ENCODE data around the gene ZNF76.

The ZNF76 gene

DNA sequence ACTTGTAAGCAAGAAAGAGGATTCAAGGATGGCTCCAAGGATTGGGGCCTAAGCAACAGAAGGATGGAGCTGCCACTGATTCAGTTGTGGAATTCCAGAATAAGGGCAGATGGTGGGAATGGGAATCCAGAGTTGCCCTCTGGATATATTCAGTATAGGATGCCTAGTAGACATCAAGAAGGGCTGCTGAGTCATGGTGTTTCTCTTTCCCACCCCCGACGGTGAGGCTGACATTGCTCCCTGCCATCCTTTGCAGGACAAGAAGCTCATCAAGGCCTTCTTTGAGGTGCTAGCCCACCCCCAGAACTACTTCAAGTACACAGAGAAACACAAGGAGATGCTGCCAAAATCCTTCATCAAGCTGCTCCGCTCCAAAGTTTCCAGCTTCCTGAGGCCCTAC lies 11.2 kb upstream of the ZNF76 start:
- no peak overlapping the region for H3K27ac Mint-ChIP-seq
- no peak overlapping the region for H3K4me3 Mint-ChIP-seq
- H3K36me3 Mint-ChIP-seq, result peaks cover 7% of the 10 kb centered on the region
- H3K27me3 Mint-ChIP-seq, result no peaks in the 10 kb centered on the region
- H3K9me3 Mint-ChIP-seq, result no peaks in the 10 kb centered on the region
- H3K4me1 Mint-ChIP-seq, result peaks cover 12% of the 10 kb centered on the region

DNA sequence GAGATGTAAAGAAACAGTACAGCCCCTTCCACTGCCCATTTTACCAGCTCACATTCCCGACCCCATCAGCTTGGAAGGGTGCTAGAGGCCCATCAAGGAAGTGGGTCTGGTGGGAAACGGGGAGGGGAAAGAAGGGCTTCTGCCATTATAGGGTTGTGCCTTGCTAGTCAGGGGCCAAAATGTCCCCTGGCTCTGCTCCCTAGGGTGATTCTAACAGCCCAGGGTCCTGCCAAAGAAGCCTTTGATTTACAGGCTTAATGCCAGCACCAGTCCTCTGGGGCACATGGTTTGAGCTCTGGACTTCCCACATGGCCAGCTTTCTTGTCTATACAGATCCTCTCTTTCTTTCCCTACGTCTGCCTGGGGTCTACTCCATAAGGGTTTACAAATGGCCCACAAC lies 10.6 kb upstream of the ZNF76 start:
- Mint-ChIP-seq H3K4me3 (no peak overlapping the region), H3K27me3 (no peaks in the 10 kb centered on the region), H3K36me3 (peaks cover 7% of the 10 kb centered on the region), H3K9me3 (no peaks in the 10 kb centered on the region), H3K27ac (no peak overlapping the region), H3K4me1 (peaks cover 12% of the 10 kb centered on the region)

DNA sequence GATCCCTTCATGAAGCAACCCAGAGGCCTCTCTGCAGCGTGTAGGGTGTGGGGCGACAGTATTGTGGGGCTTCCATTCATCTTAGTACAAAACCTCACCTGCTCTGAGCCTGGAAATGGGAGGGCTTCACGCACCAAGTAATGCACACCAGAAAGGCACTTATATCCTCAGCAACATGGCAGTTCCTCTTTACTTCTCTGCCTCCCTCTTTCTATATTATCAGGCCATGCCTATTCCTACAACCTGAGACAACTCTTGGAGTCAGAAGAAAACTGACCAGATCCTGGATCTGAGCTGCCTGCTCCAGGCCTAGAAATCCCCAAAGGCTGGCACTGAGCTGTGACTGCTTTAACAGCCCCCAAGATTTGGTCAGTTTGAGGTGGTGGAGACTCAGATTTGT lies 7.6 kb upstream of the ZNF76 start:
- H3K27ac Mint-ChIP-seq, result no peak overlapping the region
- H3K4me3 Mint-ChIP-seq, result no peak overlapping the region
- H3K27me3 Mint-ChIP-seq, result no peaks in the 10 kb centered on the region
- no peaks in the 10 kb centered on the region for H3K36me3 Mint-ChIP-seq
- no peaks in the 10 kb centered on the region for H3K9me3 Mint-ChIP-seq
- peaks cover 12% of the 10 kb centered on the region for H3K4me1 Mint-ChIP-seq

DNA sequence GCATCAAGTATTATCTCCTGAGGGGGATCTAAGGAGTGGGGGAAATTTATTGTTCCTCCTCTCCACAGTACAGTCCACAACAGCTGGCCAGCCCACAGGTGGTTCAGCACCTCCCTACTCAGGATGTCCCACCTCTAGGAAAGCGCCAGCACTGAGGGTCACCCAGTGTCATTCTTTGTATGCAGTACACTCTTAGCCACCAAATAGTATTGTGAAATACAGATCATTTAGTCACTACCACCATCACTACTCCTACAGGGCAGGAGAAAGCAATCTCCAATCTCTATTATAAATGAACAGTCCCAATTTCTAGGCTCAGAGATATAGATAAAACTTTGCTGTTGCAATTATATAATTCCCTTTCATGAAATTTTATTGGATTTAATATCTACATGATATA lies 6.3 kb upstream of the ZNF76 start:
- H3K27ac Mint-ChIP-seq, result no peak overlapping the region
- H3K4me1 Mint-ChIP-seq, result peaks cover 5% of the 10 kb centered on the region
- no peaks in the 10 kb centered on the region for H3K27me3 Mint-ChIP-seq
- H3K4me3 Mint-ChIP-seq, result no peak overlapping the region
- H3K9me3 Mint-ChIP-seq, result no peaks in the 10 kb centered on the region
- no peaks in the 10 kb centered on the region for H3K36me3 Mint-ChIP-seq

DNA sequence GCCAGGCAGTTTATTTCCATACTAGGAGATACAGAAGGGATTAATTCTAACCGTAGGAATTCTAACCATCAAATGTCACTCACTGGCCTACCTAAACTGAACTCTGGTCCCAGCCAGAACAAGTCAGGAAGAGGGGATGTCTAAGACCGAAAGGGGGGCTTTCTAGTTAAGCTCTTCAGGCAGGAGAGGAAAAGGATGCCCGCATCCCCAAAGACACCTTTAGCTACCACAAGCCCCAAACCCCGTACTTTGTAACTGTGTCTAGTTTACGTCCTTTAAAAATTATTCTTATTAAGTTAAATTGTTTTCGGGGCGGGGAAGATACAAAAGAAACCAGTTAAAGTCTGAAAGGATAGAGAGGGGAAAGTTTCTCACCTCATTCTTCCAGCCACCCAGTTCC lies 1.2 kb upstream of the ZNF76 start:
- peaks cover 36% of the 10 kb centered on the region for H3K4me1 Mint-ChIP-seq
- no peaks in the 10 kb centered on the region for H3K9me3 Mint-ChIP-seq
- peak overlapping the region; percentile 97 for H3K4me3 Mint-ChIP-seq
- H3K36me3 Mint-ChIP-seq, result no peaks in the 10 kb centered on the region
- H3K27ac Mint-ChIP-seq, result peak overlapping the region; percentile 92
- no peaks in the 10 kb centered on the region for H3K27me3 Mint-ChIP-seq

DNA sequence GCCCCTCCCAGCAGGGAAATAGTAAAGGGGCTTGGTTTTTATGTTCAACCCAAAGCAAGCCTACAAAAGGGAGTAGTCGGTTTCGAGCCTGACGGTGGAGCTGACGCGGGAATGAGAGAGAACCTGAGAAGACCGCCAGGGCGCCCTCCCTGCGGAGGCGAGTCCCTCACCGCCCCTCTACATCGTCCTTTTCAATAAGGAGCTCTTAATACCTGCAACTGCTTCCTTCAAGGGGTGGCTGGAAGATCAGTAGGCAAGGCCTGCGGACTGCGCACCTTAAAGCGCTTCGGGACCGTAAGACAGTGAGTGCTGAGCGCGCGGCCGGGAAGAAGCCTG lies 709 bp upstream of the ZNF76 start:
- no peaks in the 10 kb centered on the region for H3K9me3 Mint-ChIP-seq
- peaks cover 41% of the 10 kb centered on the region for H3K4me1 Mint-ChIP-seq
- H3K27me3 Mint-ChIP-seq, result no peaks in the 10 kb centered on the region
- H3K4me3 Mint-ChIP-seq, result peak overlapping the region; percentile 97
- no peaks in the 10 kb centered on the region for H3K36me3 Mint-ChIP-seq
- H3K27ac Mint-ChIP-seq, result peak overlapping the region; percentile 92

DNA sequence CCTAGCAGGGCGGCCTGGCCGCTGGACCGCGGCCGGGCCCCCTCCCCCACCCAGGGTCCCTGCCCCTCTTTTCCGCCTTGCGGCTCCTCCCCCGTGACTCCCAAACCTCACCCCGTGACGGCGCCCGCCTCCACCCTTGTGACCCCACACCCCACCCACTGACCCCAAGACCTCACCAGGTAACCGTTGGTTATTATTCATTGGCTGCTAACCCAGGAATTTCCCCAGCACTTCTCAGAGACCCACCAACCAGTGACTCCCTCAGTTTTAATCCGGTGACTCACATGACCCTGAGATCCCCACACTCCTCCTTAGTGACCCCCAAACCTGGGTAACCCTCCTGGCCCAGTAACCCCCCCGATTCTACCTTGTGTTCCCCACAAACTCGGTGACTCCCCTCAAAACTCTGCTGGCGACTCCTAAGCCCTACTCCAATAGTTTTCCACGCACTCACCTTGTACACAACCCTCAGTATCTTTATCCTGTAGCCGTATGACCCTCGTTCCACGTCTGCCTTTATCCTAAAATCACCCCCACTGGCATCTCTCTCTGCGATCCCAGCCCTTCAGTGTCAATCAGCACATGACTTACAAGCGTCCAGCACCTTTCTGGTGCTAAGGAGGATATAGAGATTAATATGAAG lies 534 bp downstream of the ZNF76 start:
- Mint-ChIP-seq H3K27me3 (no peaks in the 10 kb centered on the region), H3K9me3 (no peaks in the 10 kb centered on the region), H3K4me3 (peak overlapping the region; percentile 94), H3K36me3 (no peaks in the 10 kb centered on the region), H3K4me1 (peaks cover 53% of the 10 kb centered on the region), H3K27ac (peak overlapping the region; percentile 96)

DNA sequence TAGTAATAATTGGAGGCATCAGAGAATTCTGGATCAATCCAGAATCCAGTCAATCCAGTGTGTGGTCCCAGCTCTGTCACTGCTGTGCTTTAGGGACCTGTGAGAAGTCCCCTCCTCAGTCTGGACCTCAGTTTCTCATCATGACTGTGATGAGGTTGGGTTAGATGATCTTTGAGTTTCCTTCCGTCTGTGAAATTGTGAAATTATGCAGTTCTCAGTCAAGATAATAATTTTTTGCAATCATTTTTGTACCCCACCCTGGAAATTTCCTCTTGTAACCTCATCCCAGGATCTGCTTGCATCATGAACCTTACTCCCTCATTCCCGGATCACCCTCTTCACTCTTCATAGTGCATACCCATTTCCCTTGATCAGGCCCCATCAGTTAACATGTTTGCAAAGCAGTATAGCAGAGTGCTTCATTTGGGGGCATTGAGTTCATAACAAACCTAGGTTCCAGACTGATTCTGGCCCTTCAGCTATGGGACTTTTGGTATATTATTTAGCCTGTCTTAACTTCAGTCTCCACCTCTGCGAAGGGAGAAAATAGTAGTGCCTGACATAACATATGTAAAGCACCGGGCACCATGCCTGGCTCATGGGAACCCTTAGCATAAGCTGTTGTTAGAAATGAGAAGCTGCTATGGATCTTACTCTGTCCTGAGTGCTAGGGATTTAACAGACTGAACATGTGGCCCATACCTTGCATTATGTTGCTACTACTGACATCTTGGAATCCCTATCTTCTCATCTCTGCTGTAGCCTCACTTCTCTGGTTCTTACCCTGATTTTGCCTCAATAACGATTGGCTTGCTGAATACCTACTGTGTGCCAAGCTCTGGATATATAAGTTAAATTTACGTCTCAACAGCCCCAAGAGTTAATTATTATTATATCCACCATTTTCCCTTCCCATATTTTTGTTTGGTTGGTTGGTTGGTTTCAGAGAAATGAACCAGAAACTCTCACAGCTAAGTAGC lies 1.3 kb downstream of the ZNF76 start:
- Mint-ChIP-seq H3K9me3 (no peaks in the 10 kb centered on the region), H3K36me3 (peaks cover 3% of the 10 kb centered on the region), H3K4me3 (peak overlapping the region; percentile 94), H3K27me3 (no peaks in the 10 kb centered on the region), H3K4me1 (peaks cover 58% of the 10 kb centered on the region), H3K27ac (peak overlapping the region; percentile 96)

DNA sequence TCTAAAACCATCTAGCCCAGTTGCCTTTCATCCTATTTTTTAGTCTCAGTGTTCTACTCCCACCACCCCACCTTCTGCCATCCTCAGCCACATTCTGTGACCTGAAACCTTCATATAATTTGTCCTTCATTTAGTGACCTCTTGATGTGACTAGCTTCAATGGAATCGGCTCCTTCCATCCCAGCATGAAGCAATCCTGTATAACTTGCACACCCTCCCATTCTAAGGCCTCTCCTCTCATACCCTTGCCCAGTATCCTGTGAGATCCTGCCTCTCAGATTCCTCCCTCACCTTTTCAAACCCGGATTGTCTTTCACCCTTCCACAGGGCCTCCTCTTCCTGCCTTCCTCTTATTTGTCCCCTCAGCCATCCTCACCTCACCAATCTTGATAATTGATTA lies 3.1 kb downstream of the ZNF76 start:
- peaks cover 3% of the 10 kb centered on the region for H3K36me3 Mint-ChIP-seq
- peaks cover 62% of the 10 kb centered on the region for H3K4me1 Mint-ChIP-seq
- H3K9me3 Mint-ChIP-seq, result no peaks in the 10 kb centered on the region
- no peaks in the 10 kb centered on the region for H3K27me3 Mint-ChIP-seq
- H3K27ac Mint-ChIP-seq, result peak overlapping the region; percentile 33
- no peak overlapping the region for H3K4me3 Mint-ChIP-seq

DNA sequence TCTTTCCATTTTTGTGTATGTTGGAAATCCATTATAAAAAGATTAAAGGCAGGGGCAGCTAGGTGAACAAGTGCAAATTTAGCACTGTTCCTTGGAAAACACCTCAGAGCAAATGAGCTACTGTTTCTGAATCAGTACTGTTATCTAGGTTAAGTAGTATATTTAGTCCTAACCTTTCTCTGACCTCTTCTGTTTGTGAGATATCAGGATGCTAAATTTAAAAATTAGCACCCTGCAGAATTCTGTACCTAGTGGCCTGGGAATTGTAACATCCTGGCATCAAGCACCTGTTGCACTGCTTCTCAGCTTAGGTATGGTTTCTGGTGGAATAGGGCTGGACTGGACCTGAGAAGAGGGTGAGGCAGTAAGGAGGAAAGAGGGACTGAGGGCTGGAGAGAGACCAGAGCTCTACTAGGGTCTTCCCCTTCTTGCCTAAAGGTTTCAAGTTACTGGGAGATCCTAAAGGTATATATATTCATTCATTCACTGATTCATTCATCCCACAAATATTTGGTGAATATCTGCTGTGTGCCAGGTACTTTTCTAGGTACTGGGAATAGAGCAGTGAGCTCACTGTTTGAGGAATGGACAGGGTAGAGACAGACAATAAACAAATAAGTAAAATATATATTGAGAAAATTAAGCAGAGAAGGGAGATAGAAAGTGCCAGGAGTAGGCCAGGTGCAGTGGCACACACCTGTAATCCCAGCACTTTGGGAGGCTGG lies 5.2 kb downstream of the ZNF76 start:
- Mint-ChIP-seq H3K27ac (no peak overlapping the region), H3K27me3 (no peaks in the 10 kb centered on the region), H3K4me1 (peaks cover 69% of the 10 kb centered on the region), H3K9me3 (no peaks in the 10 kb centered on the region), H3K4me3 (no peak overlapping the region), H3K36me3 (peaks cover 3% of the 10 kb centered on the region)

DNA sequence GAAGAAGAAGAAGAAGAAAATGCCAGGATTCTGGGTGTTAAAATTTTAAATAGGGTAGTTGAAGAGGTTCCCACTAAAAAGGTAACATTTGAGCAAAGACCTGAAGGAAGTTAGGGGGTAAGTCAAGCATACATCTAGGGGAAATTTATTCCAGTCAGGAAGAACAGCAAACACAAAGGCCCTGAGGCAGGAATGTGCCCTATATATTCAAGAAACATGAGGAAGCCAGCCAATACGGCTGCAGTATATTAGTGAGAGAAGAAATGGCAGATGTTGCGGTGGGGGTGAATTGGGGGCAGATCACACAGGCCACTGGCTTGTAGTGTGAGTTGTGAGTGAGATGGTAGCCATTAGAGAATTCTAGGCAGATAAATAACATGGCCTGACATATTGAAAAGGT lies 6.0 kb downstream of the ZNF76 start:
- peaks cover 5% of the 10 kb centered on the region for H3K36me3 Mint-ChIP-seq
- no peak overlapping the region for H3K27ac Mint-ChIP-seq
- H3K27me3 Mint-ChIP-seq, result no peaks in the 10 kb centered on the region
- no peak overlapping the region for H3K4me3 Mint-ChIP-seq
- H3K4me1 Mint-ChIP-seq, result peaks cover 63% of the 10 kb centered on the region
- H3K9me3 Mint-ChIP-seq, result no peaks in the 10 kb centered on the region

DNA sequence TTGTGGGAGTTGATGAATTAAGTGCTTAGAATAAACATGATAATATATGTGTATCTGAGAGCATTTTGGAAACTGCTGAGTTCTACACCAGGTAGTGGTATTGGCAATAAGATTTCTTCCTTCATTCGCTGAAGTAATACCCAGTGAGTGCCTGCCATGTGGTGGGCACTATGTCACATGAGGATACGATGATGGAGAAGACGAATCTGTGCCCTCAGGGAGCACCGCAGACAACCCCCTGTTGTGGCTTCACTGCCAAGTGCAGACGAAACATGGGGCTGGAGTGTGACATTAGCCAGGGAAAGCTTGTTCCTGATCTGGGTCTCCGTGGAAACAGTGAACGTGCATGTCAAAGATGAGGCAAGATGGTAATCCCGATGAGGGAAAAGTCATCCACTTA lies 7.9 kb downstream of the ZNF76 start:
- Mint-ChIP-seq H3K9me3 (no peaks in the 10 kb centered on the region), H3K27ac (no peak overlapping the region), H3K36me3 (peaks cover 5% of the 10 kb centered on the region), H3K4me1 (peaks cover 45% of the 10 kb centered on the region), H3K27me3 (no peaks in the 10 kb centered on the region), H3K4me3 (no peak overlapping the region)

DNA sequence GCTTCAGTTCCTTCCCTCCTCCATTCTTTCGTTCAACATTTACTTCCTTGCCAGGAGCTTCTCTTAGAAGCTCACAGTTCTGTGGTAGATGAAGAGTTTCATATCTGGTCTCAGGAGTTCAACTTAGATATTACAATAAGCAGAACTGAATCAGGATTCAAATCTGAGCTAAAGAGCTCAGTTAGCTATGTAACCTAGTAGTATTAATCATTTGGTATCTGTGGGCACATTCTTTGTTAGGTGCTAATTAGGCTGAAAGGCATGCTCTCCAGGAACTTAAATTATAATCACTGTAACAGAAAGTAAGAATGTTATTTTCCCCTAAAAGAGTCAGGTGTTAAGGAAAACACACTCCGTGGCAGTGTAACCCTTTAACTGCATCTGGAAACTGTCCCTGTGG lies 8.4 kb downstream of the ZNF76 start:
- no peak overlapping the region for H3K4me3 Mint-ChIP-seq
- no peak overlapping the region for H3K27ac Mint-ChIP-seq
- peaks cover 40% of the 10 kb centered on the region for H3K4me1 Mint-ChIP-seq
- H3K36me3 Mint-ChIP-seq, result peaks cover 5% of the 10 kb centered on the region
- no peaks in the 10 kb centered on the region for H3K9me3 Mint-ChIP-seq
- no peaks in the 10 kb centered on the region for H3K27me3 Mint-ChIP-seq

DNA sequence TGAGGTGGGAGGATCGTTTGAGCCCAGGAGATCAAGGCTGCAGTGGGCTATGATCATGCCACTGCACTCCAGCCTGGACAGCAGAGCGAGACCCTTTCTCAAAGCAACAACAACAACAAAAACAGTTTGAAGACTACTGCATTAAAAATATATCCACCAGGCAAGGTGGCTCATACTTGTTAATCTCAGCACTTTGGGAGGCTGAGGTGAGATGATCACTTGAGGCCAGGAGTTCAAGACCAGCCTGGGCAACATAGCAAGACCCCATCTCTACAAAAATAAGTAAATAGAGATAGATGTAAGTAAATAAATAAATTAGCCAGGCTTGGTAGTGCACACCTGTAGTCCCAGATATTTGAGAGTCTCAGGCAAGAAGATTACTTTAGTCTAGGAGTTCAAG lies 12.5 kb downstream of the ZNF76 start:
- no peak overlapping the region for H3K4me3 Mint-ChIP-seq
- H3K4me1 Mint-ChIP-seq, result peaks cover 30% of the 10 kb centered on the region
- no peaks in the 10 kb centered on the region for H3K9me3 Mint-ChIP-seq
- H3K27ac Mint-ChIP-seq, result no peak overlapping the region
- peaks cover 2% of the 10 kb centered on the region for H3K36me3 Mint-ChIP-seq
- H3K27me3 Mint-ChIP-seq, result no peaks in the 10 kb centered on the region

DNA sequence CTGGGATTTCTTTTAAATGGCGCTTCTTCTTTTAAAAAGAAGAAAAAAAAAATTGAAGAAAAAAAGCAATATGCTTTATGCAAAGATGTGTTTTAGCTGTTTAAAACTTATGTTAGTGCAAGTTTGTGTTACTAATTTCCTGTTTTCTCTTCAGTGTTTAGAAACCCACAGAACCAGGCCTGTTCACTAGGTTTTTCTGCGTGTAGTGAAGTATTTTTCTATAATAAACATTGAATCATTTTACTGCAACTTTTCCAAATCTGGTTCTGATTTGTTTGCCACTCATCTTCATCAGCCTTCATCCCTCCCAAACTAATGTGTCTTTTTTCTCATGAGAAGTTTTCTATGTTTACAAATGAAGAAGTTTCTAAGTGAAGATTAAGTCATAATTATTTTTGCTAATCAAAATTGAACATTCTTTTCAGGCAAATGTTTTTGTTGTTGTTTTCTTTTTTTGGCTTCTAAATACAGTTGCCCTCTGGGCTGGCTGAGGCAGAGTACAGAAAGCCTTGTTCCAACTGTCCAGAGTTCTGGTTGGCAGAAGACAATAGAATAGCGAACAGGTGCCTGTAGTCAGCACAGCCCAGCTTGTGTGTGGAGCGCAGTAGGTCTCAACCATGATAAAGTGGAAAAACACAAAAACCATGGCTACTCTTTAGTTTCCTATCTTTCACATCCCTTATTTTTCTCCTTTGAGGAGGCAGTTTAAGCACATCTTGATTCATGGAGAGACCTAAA lies 14.5 kb downstream of the ZNF76 start:
- Mint-ChIP-seq H3K36me3 (peaks cover 2% of the 10 kb centered on the region), H3K27ac (no peak overlapping the region), H3K4me3 (no peak overlapping the region), H3K9me3 (no peaks in the 10 kb centered on the region), H3K4me1 (peaks cover 25% of the 10 kb centered on the region), H3K27me3 (no peaks in the 10 kb centered on the region)

All from activated naive CD4-positive, alpha-beta T cell treated with anti-CD3 and anti-CD28 coated beads, Interleukin-2, amount 50 U/mL, for 24 hours (primary cell).